Activated B cell treated with CpG ODN at 0.5 μM for 24 hours (primary cell): ENCODE measurements around the gene NFIA. TPM values are rescaled to one million over a fixed set of nuclear protein-coding genes. Genes with fewer than 3 reads are reported as not detected.

Experiments
- ATAC-seq: fragments of 200-7000 bp; cut with Tn5 transposase; one replicate; pipeline ENCODE4 v1.10.0; 2021; ENCODE audit warnings: low read depth, mild to moderate bottlenecking, moderate library complexity
- CTCF ChIA-PET: fragments of 350-600 bp; sonication (Branson Sonifier 250); formaldehyde crosslinking; loops from one replicate; lab custom pipeline; 2021; ENCODE audit warnings: antibody characterized with exemption; lab: Charles Lee
- POLR2A ChIA-PET: fragments of 350-600 bp; sonication (Branson Sonifier 250); formaldehyde crosslinking; loops from one replicate; lab custom pipeline; 2021; ENCODE audit warnings: antibody characterized with exemption; lab: Charles Lee
- DNase-seq: peaks from one replicate; pipeline ENCODE4 v3.0.0; 2022
- H3K27ac Mint-ChIP-seq: one replicate; pipeline ENCODE4 v1.8.0; 2020; ENCODE audit warnings: mixed read lengths
- H3K27me3 Mint-ChIP-seq: one replicate; pipeline ENCODE4 v1.8.0; 2021; ENCODE audit warnings: mixed read lengths
- H3K36me3 Mint-ChIP-seq: one replicate; pipeline ENCODE4 v1.8.0; 2021; ENCODE audit warnings: low read depth, mixed read lengths
- H3K4me1 Mint-ChIP-seq: one replicate; pipeline ENCODE4 v1.8.0; 2021; ENCODE audit warnings: mixed read lengths
- H3K4me3 Mint-ChIP-seq: one replicate; pipeline ENCODE4 v1.8.0; 2020; ENCODE audit warnings: mild to moderate bottlenecking, mixed read lengths
- H3K9me3 Mint-ChIP-seq: one replicate; pipeline ENCODE4 v1.8.0; 2020; ENCODE audit warnings: mixed read lengths
- CTCF ChIP-seq: fragments of 200-600 bp; IDR thresholded peaks from one replicate; pipeline ENCODE4 v1.8.0; 2022; ENCODE audit warnings: antibody characterized with exemption, mild to moderate bottlenecking
- intact Hi-C: fragments of 100-400 bp; cut with micrococcal nuclease; formaldehyde crosslinking; loops from one replicate; pipeline ENCODE4 v1.15.1; 2024
- total RNA-seq: library from RNA; stranded (reverse); gene quantifications from 2 replicates; pipeline ENCODE4 v1.2.3, GENCODE V29; 2022

The NFIA gene
- total RNA-seq, 1 donor from 2014 or later = 0.13 TPM

GRCh38 chr1:61163355-61163754 lies 81.0 kb downstream of the NFIA start:
- H3K9me3 Mint-ChIP-seq = no peaks in the 10 kb centered on the region
- no peaks in the 10 kb centered on the region for H3K36me3 Mint-ChIP-seq
- no peaks in the 10 kb centered on the region for H3K4me1 Mint-ChIP-seq
- H3K27ac Mint-ChIP-seq = no peak overlapping the region
- no peak overlapping the region for H3K4me3 Mint-ChIP-seq
- CTCF ChIA-PET = no interaction called here
- POLR2A ChIA-PET = no interaction called here
- no peak for DNase-seq
- intact Hi-C loops = no loop called here
- no peak for ATAC-seq
- peaks cover 7% of the 10 kb centered on the region for H3K27me3 Mint-ChIP-seq
- no peak for TF ChIP-seq CTCF

- no peak for TF ChIP-seq CTCF
- no peak for ATAC-seq
- POLR2A ChIA-PET = no interaction called here
- H3K36me3 Mint-ChIP-seq = no peaks in the 10 kb centered on the region
- H3K27me3 Mint-ChIP-seq = peaks cover 4% of the 10 kb centered on the region
- no peaks in the 10 kb centered on the region for H3K4me1 Mint-ChIP-seq
- H3K4me3 Mint-ChIP-seq = no peak overlapping the region
- CTCF ChIA-PET = no interaction called here
- intact Hi-C loops = no loop called here
- H3K9me3 Mint-ChIP-seq = no peaks in the 10 kb centered on the region
- no peak for DNase-seq
- H3K27ac Mint-ChIP-seq = no peak overlapping the region
Observed at GRCh38 chr1:61165402-61165801, 83.0 kb downstream of the NFIA start.

DNA sequence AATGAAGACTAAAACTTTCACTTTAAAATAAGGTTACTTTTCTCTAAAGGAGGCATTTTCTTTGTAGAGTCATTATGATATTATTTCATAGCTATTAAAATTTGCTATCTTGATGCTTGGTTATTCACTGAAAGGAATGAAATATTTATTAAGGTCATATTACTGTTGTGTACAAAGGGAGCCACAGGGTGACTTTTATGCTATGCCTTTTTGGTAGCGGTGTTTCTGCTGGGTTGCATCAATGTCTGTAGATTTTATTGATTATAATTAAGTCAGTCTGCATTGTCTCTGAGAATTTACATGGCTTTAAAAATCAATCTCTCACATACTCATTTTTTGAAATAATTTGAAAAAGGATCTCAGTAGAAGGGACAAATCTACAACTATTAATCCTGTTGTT lies 84.9 kb downstream of the NFIA start:
- DNase-seq (no peak), ATAC-seq (no peak)
- Mint-ChIP-seq H3K27me3 (peaks cover 4% of the 10 kb centered on the region), H3K4me1 (no peaks in the 10 kb centered on the region), H3K27ac (no peak overlapping the region), H3K4me3 (no peak overlapping the region), H3K36me3 (no peaks in the 10 kb centered on the region), H3K9me3 (no peaks in the 10 kb centered on the region)
- TF ChIP-seq CTCF = no peak
- CTCF ChIA-PET = interaction anchor here (1.6 kb wide), 1 partner anchor 15 kb away, joined by 3 read pairs; no protein-coding TSS in a partner anchor
- intact Hi-C loops = no loop called here
- POLR2A ChIA-PET = no interaction called here

DNA sequence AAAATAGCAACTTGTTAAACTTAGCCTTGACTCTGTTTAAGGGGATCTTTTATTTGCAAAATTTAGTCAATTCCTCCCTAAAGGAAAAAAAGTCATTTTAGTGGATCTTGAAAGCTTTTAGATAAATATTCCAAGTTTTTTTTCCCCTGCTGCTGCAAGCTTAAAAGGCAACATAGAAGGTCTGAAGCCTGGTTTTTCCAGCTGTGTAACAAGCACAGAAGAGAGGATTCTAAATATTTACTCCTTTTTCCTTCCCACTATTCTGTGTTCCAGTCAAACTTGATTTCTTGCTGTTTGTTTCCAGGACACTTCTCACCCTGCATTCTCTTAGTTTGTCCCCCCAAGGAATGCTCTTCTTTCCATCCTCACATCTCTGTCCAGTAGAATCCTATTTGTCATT lies 86.7 kb downstream of the NFIA start:
- Mint-ChIP-seq H3K36me3 (no peaks in the 10 kb centered on the region), H3K9me3 (no peaks in the 10 kb centered on the region), H3K27ac (no peak overlapping the region), H3K4me3 (no peak overlapping the region), H3K4me1 (no peaks in the 10 kb centered on the region), H3K27me3 (peaks cover 4% of the 10 kb centered on the region)
- POLR2A ChIA-PET = no interaction called here
- CTCF ChIA-PET = interaction anchor here (1.6 kb wide), 1 partner anchor 13 kb away, joined by 3 read pairs; no protein-coding TSS in a partner anchor
- intact Hi-C loops = no loop called here
- TF ChIP-seq CTCF = no peak
- ATAC-seq (no peak), DNase-seq (no peak)

- Mint-ChIP-seq H3K36me3 (no peaks in the 10 kb centered on the region), H3K4me1 (no peaks in the 10 kb centered on the region), H3K27me3 (peaks cover 4% of the 10 kb centered on the region), H3K9me3 (no peaks in the 10 kb centered on the region), H3K4me3 (no peak overlapping the region), H3K27ac (no peak overlapping the region)
- intact Hi-C loops = no loop called here
- DNase-seq (no peak), ATAC-seq (no peak)
- TF ChIP-seq CTCF = no peak
- ChIA-PET CTCF (no interaction called here), POLR2A (no interaction called here)
Observed at GRCh38 chr1:61169634-61170033, 87.3 kb downstream of the NFIA start.
